NCI-H526 (cell line): Measurements from ENCODE around the gene XPO5.
A peak's percentile ranks its signal among the peaks of the same experiment; 100 is the strongest.
"Not testable (repeated sequence)": the region's sequence is repeated elsewhere in the genome, so short reads cannot be mapped to it uniquely, and the experiment has no call there.

Source experiments
- DNase-seq, 2 experiments: peaks; one replicate each; lab custom pipeline; 2025; lab: John Stamatoyannopoulos, UW

The XPO5 gene

GRCh38 chr6:43498291-43498690 lies 77.5 kb downstream of the XPO5 start:
- DNase-seq = not testable (repeated sequence)

DNA sequence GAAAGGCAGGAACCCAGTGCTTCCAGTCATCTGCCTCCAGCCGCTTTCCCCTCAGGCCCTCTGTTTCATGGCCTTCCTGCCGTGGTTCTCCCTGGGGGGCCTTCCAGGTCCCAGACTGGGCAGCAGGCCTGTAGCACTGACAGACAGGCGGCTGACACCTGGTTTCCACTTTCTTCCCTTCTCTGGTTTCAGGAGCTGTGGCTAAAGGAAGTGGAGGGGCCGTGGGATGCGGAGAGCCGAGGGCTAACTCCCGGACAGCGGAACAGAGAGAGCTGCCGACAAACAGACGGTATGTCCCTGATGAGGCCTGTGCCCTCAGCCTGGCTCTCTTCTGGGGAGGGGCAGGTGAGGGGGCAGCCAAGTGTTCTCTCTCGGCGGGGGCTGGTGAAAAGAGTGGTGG lies 78.1 kb downstream of the XPO5 start:
- no peak for DNase-seq

DNA sequence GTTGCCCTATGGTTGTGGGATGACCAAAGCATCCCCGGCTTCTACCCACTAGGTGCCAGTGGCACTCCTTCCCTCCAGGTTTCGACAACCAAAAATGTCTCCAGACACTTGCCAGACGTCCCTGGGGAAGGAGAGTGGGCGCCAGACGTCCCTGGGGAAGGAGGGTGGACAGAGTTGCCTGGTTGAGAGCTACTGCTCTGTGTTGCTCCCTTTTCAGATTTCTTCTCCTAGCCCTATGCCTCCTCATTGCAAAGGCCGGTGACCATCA lies 78.8 kb downstream of the XPO5 start:
- no peak for DNase-seq

DNA sequence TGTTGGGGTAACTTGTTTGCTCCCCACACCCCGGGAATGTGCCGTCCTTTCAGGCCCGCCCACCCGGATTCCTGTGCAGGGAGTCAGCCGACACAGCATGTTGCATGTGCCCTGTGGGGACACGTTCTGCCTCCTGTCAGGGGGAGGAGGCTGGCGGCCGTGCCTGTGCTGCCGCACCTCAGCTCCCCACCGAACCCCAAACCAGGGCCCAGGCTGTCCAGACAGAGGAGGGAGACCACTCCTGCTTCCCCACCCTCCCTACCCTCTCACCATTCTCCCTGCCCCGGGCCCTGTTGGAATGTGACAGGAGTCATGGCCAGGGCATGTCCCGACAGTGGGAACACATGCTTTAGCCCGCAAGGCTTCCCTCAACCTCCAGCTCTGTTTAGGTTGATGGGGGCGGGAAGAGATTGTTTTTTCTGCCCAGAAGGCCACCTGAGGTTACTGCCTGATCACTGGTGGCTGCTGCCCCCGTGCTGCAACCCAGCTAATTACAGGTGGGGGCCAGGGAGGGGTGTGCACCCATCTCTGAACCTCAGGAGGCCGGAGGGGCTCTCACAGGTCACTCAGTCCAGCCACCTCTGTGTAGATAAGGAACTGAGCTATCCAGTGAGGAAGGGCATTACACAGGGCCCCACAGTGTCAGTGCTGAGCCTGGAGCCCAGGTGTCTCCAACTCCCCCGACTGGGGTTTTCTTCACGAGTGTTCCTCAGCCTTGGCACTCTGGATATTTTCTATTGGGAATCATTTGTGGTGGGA lies 79.3 kb downstream of the XPO5 start:
- no peak for DNase-seq

DNA sequence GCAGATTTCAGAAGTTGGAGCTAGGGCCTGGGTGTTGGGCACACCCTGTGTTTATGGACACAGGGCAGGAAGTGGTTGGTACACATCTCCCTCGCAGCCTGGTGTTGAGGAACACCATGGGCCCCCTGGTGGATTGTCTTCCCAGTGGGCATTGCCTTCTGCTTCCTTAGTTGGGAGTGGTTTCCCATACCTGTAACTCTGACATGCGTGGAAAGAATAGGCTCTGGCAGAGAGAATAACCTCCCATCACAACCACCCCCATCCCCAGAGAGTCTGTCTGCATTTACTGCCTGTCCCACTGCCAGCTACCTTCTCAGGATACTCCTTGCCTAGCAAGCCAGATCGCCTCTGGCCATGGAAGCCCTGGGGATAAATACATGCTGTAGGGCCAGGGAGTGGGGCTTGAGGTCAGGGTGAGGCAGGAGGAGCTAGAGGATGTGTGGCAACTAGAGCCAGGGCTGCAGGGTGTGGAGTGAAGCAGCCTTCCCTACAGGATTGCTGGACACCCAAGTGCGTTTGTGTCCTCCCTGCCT lies 80.4 kb downstream of the XPO5 start:
- no peak for DNase-seq

- DNase-seq = no peak
These were observed 81.1 kb downstream of the XPO5 start for GRCh38 chr6:43494766-43495165.

- no peak for DNase-seq
These were observed 81.5 kb downstream of the XPO5 start for GRCh38 chr6:43494321-43494720.

GRCh38 chr6:43493833-43494232 lies 82.0 kb downstream of the XPO5 start:
- no peak for DNase-seq

DNA sequence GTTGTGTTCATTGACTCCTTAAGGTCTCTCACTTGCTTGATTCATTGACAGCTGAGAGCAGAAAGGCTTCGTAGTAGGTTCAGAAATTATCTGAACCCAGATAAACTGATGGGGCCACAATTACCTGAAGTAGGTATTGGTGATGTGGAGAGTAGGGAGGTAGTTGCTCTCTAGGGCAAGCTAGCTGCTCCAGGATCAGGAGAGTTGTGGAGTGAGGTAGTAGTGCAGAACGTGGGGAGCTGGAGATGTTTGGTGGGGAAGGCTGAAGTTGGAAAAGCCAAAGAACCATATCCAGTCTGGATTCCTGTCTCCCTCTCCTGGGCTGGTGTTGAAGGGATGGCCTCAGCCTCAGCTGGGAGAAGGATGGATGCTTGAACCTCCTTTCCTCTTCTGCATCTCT lies 82.6 kb downstream of the XPO5 start:
- DNase-seq = no peak

DNA sequence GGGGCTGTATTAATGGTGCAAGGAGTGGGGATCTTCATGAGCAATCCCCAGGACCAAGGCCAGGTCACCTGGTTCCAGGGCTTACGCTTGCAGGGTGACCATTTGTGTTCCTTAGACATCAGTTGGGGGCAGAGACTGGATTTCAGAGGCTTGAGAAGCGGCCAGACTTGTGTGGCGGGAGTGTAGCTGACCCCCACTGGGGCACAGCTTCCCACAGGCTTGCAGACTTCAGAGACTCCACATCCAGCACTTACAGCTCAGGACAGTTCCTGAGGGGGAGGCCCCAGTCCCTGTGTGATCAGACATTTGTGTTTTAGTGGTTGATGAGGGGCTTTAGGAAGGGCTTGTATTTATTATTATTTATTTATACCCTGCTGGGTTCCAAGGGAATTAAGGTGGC lies 83.2 kb downstream of the XPO5 start:
- no peak for DNase-seq

GRCh38 chr6:43491750-43492661 lies 83.8 kb downstream of the XPO5 start:
- DNase-seq = no peak

- DNase-seq = no peak
These were observed 85.3 kb downstream of the XPO5 start for GRCh38 chr6:43490523-43490939.

GRCh38 chr6:43489277-43490072 lies 86.4 kb downstream of the XPO5 start:
- DNase-seq = no peak

GRCh38 chr6:43488667-43489276 lies 87.1 kb downstream of the XPO5 start:
- DNase-seq = no peak

- DNase-seq = no peak
These were observed 94.1 kb downstream of the XPO5 start for GRCh38 chr6:43481591-43482236.

DNA sequence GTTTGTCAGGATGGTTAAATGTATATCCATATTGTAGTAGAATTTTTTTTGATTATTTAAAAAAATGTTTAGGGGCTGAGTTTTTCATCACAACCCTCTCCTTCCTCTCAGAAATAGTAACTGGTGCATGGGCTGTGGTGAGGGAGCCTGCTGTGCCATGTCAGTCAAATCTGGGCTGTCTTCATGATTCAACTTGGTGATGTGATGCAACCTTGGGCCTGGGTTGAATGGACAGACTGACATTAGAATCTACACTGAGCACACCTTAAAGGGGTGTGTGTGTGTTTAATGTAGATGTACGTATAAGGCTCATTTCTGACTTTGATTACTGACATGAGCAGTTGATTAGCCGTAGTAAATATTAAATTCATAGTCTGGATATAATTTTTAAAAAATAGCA lies 94.8 kb downstream of the XPO5 start:
- no peak for DNase-seq

- no peak for DNase-seq
These were observed 97.8 kb downstream of the XPO5 start for GRCh38 chr6:43478008-43478372.

GRCh38 chr6:43477235-43478007 lies 98.4 kb downstream of the XPO5 start, which contains the start of gene TJAP1:
TJAP1 (plus strand) TSS chr6:43477570; CDS start chr6:43499002, 21,432 bp downstream.
- peak; percentile 66 to 93 for DNase-seq

- DNase-seq = no peak
These were observed 99.1 kb downstream of the XPO5 start for GRCh38 chr6:43476746-43477145.

DNA sequence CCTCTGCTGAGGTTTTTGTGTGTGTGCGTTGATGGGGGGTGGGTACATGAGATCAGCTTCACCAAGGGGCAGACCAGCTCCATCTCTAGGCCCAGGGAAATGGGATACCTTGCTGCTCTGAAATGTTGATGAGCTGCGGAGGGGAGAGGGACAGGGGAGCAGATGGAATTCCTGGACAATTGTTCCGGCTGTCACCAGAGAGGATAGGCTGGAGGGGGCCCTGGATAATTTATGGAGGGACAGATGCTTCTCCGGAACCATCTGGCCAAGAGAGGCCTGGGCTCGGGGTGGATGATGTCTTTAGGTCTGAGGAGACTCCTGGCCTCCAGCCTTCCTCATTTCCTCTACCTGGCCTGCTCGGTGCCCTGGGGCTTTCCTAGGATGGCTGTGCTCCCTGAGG lies 100.3 kb downstream of the XPO5 start:
- no peak for DNase-seq

DNA sequence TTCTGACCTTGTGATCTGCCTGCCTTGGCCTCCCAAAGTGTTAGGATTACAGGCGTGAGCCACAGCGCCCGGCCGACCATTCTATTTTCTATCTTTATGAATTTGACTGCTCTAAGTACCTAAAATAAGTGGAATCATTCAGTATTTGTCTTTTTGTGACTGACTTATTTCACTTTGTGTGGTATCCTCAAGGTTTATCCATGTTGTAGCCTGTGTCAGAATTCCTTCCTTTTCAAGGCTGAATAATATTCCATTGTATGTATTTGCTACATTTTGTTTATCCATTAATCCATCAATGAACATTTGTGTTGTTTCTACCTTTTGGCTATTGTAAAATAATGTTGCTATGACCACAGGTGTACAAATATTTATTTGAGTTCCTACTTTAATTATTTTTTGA lies 103.3 kb downstream of the XPO5 start:
- DNase-seq = no peak
